HepG2 (cell line): Measurements from ENCODE around the gene CSNK2A2. TPM values are rescaled to one million over a fixed set of nuclear protein-coding genes. Genes with fewer than 3 reads are reported as not detected.

Source experiments
- GABPA ChIP-seq, 2 experiments: IDR thresholded peaks; 2 replicates each; pipeline ENCODE4 v1.6.1; 2011 to 2016; ENCODE audit warnings: low read depth in 2 of 2, low read length in 1 of 2, missing biosample characterization in 1 of 2, missing genetic modification characterization in 1 of 2
- GABPB1 ChIP-seq: IDR thresholded peaks from 2 replicates; pipeline ENCODE4 v1.6.1; 2016; ENCODE audit warnings: mild to moderate bottlenecking, missing genetic modification reagents, moderate library complexity, missing compliant biosample characterization
- HIVEP1 ChIP-seq: sonication (generic); formaldehyde crosslinking; IDR thresholded peaks from 2 replicates; pipeline ENCODE4 v1.4.0; 2020; ENCODE audit warnings: mild to moderate bottlenecking, missing genetic modification reagents
- HOXA3 ChIP-seq: sonication (generic); formaldehyde crosslinking; IDR thresholded peaks from 2 replicates; pipeline ENCODE4 v1.5.0; 2020; ENCODE audit warnings: missing genetic modification reagents
- IKZF1 ChIP-seq: fragments of 450-650 bp; IDR thresholded peaks from 2 replicates; pipeline ENCODE4 v1.7.1; 2016
- KDM2A ChIP-seq: sonication (generic); formaldehyde crosslinking; IDR thresholded peaks from 2 replicates; pipeline ENCODE4 v1.4.0; 2020; ENCODE audit warnings: low read depth, missing genetic modification reagents, borderline replicate concordance
- KDM5B ChIP-seq: sonication (generic); formaldehyde crosslinking; IDR thresholded peaks from 2 replicates; pipeline ENCODE4 v1.4.0; 2020; ENCODE audit warnings: missing genetic modification reagents, mild to moderate bottlenecking, borderline replicate concordance
- MIER3 ChIP-seq: IDR thresholded peaks from 2 replicates; pipeline ENCODE4 v1.6.1; 2016; ENCODE audit warnings: missing compliant biosample characterization, borderline replicate concordance
- NFKB2 ChIP-seq: sonication (generic); formaldehyde crosslinking; IDR thresholded peaks from 2 replicates; pipeline ENCODE4 v1.4.0; 2020; ENCODE audit warnings: missing genetic modification reagents, borderline replicate concordance
- NFYB ChIP-seq: sonication (generic); formaldehyde crosslinking; IDR thresholded peaks from 2 replicates; pipeline ENCODE4 v1.4.0; 2020; ENCODE audit warnings: missing genetic modification reagents
- NFYC ChIP-seq: IDR thresholded peaks from 2 replicates; pipeline ENCODE4 v1.6.1; 2016; ENCODE audit warnings: missing genetic modification reagents, missing compliant biosample characterization
- PRMT3 ChIP-seq: sonication (generic); formaldehyde crosslinking; IDR thresholded peaks from 2 replicates; pipeline ENCODE4 v1.8.1; 2022; ENCODE audit warnings: low read depth, mild to moderate bottlenecking, moderate library complexity, missing genetic modification reagents, borderline replicate concordance
- THAP11 ChIP-seq: IDR thresholded peaks from 2 replicates; pipeline ENCODE4 v1.6.1; 2016; ENCODE audit warnings: missing biosample characterization, missing genetic modification reagents
- ZFP1 ChIP-seq: IDR thresholded peaks from 2 replicates; pipeline ENCODE4 v1.6.1; 2016
- ZNF160 ChIP-seq: sonication (generic); formaldehyde crosslinking; IDR thresholded peaks from 2 replicates; pipeline ENCODE4 v1.8.0; 2022; ENCODE audit warnings: mild to moderate bottlenecking, inconsistent platforms, missing genetic modification reagents
- ZNF878 ChIP-seq: sonication (generic); formaldehyde crosslinking; IDR thresholded peaks from 2 replicates; pipeline ENCODE4 v1.8.1; 2023; ENCODE audit warnings: mild to moderate bottlenecking, missing genetic modification reagents, moderate library complexity
- polyA plus RNA-seq, 8 experiments: library from polyadenylated mRNA; depleted of rRNA in 3 of 8; stranded (reverse) in 7 of 8; unstranded in 1 of 8; fragments of >200 nt; fragmentation: Illumina TruSeq in 4 of 8; extraction: Trizol in 4 of 8; gene quantifications; 2 replicates each; pipeline versions ENCODE4 v1.2.1 to v1.2.3, GENCODE V29; 2011 to 2016; ENCODE audit warnings: low read depth in 4 of 8, missing spikeins in 1 of 8, mixed read lengths in 1 of 8; ENCODE audit not compliant: insufficient read depth in 1 of 8
- total RNA-seq, 5 experiments: library from RNA; depleted of rRNA; stranded (reverse); fragments of >200 nt; fragmentation: Illumina TruSeq; extraction: Trizol; gene quantifications; 2 replicates each; pipeline ENCODE4 v1.2.3, GENCODE V29; 2016; ENCODE audit warnings: low read depth in 1 of 5
- TF ChIP-seq, protein P1 (sequence below): sonication (generic); formaldehyde crosslinking; IDR thresholded peaks from 2 replicates; pipeline ENCODE4 v1.5.0; 2020; ENCODE audit warnings: mild to moderate bottlenecking, missing genetic modification reagents, moderate library complexity
- TF ChIP-seq, protein P2 (sequence below): sonication (generic); formaldehyde crosslinking; IDR thresholded peaks from 2 replicates; pipeline ENCODE4 v1.8.0; 2022; ENCODE audit warnings: missing genetic modification reagents, mild to moderate bottlenecking, inconsistent platforms, borderline replicate concordance
- TF ChIP-seq, protein P3 (sequence below): IDR thresholded peaks from 2 replicates; pipeline ENCODE4 v1.6.1; 2012; ENCODE audit warnings: inconsistent platforms
- TF ChIP-seq, protein P4 (sequence below): sonication (generic); formaldehyde crosslinking; IDR thresholded peaks from 2 replicates; pipeline ENCODE4 v1.4.0; 2020; ENCODE audit warnings: missing genetic modification reagents, borderline replicate concordance
- TF ChIP-seq, protein P5 (sequence below): sonication (generic); formaldehyde crosslinking; IDR thresholded peaks from 2 replicates; pipeline ENCODE4 v1.5.0; 2020; ENCODE audit warnings: missing genetic modification reagents

Gene CSNK2A2
- total and polyA plus RNA-seq, 2 of the 13 experiments (the other 11 are each of a cell fraction or from before 2014, with no cell fraction given) = 46.4 to 56.9 TPM

DNA sequence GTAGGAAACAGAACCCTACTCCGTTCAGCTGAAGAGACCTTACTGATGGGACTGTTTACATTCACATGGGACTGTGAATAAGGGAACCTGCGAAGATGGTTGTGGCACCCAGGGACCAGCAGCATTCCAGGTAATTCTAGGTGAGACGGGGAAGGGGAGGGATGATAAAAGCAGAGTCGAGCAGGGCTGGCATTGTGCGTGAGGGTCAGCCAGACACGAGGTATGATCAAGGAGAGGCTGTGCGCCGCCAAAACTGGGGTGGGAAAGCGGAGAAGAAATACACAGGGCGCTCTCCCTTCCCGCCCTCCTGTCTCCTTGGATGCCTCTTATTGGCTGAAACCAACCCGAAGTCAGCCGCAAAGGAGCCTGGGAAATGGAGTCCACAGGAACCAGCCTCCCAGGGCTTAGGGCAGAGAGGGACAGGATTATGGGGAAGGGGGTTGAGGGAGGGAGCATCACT, 38.4 kb upstream of the CSNK2A2 start (continued):
- TF ChIP-seq HIVEP1 (peak; percentile 57; the same call in 1 of the 2 replicates), MIER3 (CRISPR knock-in tag) (no peak), THAP11 (CRISPR knock-in tag) (peak; percentile 97), NFYC (peak; percentile 87), KDM5B (peak; percentile 75; the same call in 1 of the 2 replicates), ZFP1 (CRISPR knock-in tag) (no peak), PRMT3 (0 out of 2 replicates have a peak, but pooled peaks have one; percentile 35), GABPA (IDR thresholded peaks at IDR 0.05; ENCODE audit: low read depth, low read length) (no peak), GABPA (CRISPR knock-in tag; IDR thresholded peaks at IDR 0.05; ENCODE audit: low read depth) (peak; percentile 54; the same call in 1 of the 2 replicates), IKZF1 (no peak), GABPB1 (CRISPR knock-in tag) (peak; percentile 48), HOXA3 (0 out of 2 replicates have a peak, but pooled peaks have one; percentile 38), NFYB (CRISPR knock-in tag) (peak; percentile 83), KDM2A (CRISPR knock-in tag) (peak; percentile 17; the same call in 1 of the 2 replicates), ZNF878 (0 out of 2 replicates have a peak, but pooled peaks have one; percentile 37), NFKB2 (0 out of 2 replicates have a peak, but pooled peaks have one; percentile 34), ZNF160 (no peak)
- TF ChIP-seq, protein P1, sequence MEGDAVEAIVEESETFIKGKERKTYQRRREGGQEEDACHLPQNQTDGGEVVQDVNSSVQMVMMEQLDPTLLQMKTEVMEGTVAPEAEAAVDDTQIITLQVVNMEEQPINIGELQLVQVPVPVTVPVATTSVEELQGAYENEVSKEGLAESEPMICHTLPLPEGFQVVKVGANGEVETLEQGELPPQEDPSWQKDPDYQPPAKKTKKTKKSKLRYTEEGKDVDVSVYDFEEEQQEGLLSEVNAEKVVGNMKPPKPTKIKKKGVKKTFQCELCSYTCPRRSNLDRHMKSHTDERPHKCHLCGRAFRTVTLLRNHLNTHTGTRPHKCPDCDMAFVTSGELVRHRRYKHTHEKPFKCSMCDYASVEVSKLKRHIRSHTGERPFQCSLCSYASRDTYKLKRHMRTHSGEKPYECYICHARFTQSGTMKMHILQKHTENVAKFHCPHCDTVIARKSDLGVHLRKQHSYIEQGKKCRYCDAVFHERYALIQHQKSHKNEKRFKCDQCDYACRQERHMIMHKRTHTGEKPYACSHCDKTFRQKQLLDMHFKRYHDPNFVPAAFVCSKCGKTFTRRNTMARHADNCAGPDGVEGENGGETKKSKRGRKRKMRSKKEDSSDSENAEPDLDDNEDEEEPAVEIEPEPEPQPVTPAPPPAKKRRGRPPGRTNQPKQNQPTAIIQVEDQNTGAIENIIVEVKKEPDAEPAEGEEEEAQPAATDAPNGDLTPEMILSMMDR = peak; percentile 9; the same call in 1 of the 2 replicates
- TF ChIP-seq, protein P2, sequence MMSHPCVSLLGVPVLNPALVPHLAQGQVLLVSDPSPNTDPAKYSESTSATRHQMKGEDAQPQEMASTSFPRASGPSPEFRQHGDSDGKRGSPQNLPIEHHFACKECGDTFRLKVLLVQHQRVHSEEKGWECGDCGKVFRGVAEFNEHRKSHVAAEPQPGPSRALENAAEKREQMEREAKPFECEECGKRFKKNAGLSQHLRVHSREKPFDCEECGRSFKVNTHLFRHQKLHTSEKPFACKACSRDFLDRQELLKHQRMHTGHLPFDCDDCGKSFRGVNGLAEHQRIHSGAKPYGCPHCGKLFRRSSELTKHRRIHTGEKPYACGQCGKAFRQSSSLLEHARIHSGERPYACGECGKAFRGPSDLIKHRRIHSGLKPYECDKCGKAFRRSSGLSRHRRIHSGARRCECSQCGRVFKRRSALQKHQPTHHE (CRISPR knock-in tag) = peak; percentile 35; the same call in 1 of the 2 replicates
- TF ChIP-seq, protein P3, sequence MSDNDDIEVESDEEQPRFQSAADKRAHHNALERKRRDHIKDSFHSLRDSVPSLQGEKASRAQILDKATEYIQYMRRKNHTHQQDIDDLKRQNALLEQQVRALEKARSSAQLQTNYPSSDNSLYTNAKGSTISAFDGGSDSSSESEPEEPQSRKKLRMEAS = peak; percentile 61
- TF ChIP-seq, protein P4, sequence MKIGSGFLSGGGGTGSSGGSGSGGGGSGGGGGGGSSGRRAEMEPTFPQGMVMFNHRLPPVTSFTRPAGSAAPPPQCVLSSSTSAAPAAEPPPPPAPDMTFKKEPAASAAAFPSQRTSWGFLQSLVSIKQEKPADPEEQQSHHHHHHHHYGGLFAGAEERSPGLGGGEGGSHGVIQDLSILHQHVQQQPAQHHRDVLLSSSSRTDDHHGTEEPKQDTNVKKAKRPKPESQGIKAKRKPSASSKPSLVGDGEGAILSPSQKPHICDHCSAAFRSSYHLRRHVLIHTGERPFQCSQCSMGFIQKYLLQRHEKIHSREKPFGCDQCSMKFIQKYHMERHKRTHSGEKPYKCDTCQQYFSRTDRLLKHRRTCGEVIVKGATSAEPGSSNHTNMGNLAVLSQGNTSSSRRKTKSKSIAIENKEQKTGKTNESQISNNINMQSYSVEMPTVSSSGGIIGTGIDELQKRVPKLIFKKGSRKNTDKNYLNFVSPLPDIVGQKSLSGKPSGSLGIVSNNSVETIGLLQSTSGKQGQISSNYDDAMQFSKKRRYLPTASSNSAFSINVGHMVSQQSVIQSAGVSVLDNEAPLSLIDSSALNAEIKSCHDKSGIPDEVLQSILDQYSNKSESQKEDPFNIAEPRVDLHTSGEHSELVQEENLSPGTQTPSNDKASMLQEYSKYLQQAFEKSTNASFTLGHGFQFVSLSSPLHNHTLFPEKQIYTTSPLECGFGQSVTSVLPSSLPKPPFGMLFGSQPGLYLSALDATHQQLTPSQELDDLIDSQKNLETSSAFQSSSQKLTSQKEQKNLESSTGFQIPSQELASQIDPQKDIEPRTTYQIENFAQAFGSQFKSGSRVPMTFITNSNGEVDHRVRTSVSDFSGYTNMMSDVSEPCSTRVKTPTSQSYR (CRISPR knock-in tag) = no peak
- TF ChIP-seq, protein P5, sequence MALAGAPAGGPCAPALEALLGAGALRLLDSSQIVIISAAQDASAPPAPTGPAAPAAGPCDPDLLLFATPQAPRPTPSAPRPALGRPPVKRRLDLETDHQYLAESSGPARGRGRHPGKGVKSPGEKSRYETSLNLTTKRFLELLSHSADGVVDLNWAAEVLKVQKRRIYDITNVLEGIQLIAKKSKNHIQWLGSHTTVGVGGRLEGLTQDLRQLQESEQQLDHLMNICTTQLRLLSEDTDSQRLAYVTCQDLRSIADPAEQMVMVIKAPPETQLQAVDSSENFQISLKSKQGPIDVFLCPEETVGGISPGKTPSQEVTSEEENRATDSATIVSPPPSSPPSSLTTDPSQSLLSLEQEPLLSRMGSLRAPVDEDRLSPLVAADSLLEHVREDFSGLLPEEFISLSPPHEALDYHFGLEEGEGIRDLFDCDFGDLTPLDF = peak; percentile 82
